ENCODE results near the gene MOB4. TPM values are rescaled to one million over a fixed set of nuclear protein-coding genes. Genes with fewer than 3 reads are reported as not detected.
"Not testable (repeated sequence)": the region's sequence is repeated elsewhere in the genome, so short reads cannot be mapped to it uniquely, and the experiment has no call there.

MOB4 gene
- total and polyA plus RNA-seq, 2 experiments from 2014 or later, result 68.2 to 87.0 TPM

DNA sequence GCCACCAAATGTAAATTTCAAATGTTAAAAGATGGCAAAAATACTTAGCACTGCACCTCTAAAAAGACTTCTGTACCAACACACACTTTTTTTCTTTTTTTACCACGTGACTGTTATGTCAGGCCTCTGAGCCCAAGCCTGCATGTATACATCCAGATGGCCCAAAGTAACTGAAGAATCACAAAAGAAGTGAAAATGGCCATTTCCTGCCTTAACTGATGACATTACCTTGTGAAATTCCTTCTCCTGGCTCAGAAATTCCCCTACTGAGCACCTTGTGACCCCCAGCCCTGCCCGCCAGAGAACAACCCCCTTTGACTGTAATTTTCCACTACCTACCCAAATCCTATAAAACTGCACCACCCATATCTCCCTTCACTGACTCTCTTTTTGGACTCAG, 62.4 kb downstream of the MOB4 start:
- H3K36me3 ChIP-seq (ENCODE audit: insufficient read depth), result peaks cover 14% of the 10 kb centered on the region
- peaks cover 37% of the 10 kb centered on the region for H3K4me1 ChIP-seq (ENCODE audit: insufficient read depth)
- not testable (repeated sequence) for H4K20me1 ChIP-seq (replicated peaks; ENCODE audit: insufficient read depth); ATAC-seq; H3F3A ChIP-seq (replicated peaks; ENCODE audit: low read depth); H3K27ac Mint-ChIP-seq; H3K4me3 Mint-ChIP-seq; H2AFZ ChIP-seq; H3K79me2 ChIP-seq (replicated peaks; ENCODE audit: insufficient read depth); H3K27me3 Mint-ChIP-seq (ENCODE audit: insufficient read depth, low read depth, poor library complexity); H3K27me3 ChIP-seq (ENCODE audit: insufficient read depth)
- H3K9me2 ChIP-seq (ENCODE audit: insufficient read depth), result peaks cover 10% of the 10 kb centered on the region; the same call in 1 of the 2 replicates
- Mint-ChIP-seq H3K4me1 (peaks cover 14% of the 10 kb centered on the region), H3K36me3 (ENCODE audit: low read depth) (peaks cover 22% of the 10 kb centered on the region), H3K9me3 (peaks cover 22% of the 10 kb centered on the region)
- H3K27ac ChIP-seq (ENCODE audit: low read depth), result peak overlapping the region; percentile 89
- peak overlapping the region; percentile 78 for H3K4me2 ChIP-seq
- DNase-seq (ENCODE audit: low spot score), result peak; percentile 69
- H3K4me3 ChIP-seq, result peak overlapping the region; percentile 52; the same call in 1 of the 2 replicates
- TF ChIP-seq, protein P1, sequence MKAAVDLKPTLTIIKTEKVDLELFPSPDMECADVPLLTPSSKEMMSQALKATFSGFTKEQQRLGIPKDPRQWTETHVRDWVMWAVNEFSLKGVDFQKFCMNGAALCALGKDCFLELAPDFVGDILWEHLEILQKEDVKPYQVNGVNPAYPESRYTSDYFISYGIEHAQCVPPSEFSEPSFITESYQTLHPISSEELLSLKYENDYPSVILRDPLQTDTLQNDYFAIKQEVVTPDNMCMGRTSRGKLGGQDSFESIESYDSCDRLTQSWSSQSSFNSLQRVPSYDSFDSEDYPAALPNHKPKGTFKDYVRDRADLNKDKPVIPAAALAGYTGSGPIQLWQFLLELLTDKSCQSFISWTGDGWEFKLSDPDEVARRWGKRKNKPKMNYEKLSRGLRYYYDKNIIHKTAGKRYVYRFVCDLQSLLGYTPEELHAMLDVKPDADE (IDR thresholded peaks at IDR 0.05), result peak; percentile 28; the same call in 1 of the 2 replicates
- peak; percentile 85 for TF ChIP-seq NANOG (IDR thresholded peaks at IDR 0.05; ENCODE audit: borderline replicate concordance)

DNA sequence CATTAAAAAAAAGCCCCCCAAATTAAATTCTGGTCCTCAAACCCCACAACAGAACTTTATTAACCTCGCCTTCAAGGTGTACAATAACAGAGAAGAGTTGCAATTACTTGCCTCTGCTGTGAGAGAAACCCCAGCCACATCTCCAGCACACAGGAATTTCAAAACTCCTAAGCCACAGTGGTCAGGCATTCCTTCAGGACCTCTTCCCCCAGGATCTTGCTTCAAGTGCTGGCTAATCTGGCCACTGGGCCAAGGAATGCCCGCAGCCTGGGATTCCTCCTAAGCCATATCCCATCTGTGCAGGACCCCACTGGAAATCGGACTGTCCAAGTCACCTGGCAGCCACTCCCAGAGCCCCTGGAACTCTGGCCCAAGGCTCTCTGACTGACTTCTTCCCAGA, 64.3 kb downstream of the MOB4 start:
- H3K27me3 ChIP-seq (ENCODE audit: insufficient read depth); H3K27ac Mint-ChIP-seq; H4K20me1 ChIP-seq (replicated peaks; ENCODE audit: insufficient read depth); ATAC-seq; H3K27me3 Mint-ChIP-seq (ENCODE audit: insufficient read depth, low read depth, poor library complexity); H3K79me2 ChIP-seq (replicated peaks; ENCODE audit: insufficient read depth); H2AFZ ChIP-seq; H3K9me3 Mint-ChIP-seq; H3K36me3 Mint-ChIP-seq (ENCODE audit: low read depth); H3K4me3 Mint-ChIP-seq; DNase-seq (ENCODE audit: low spot score); H3F3A ChIP-seq (replicated peaks; ENCODE audit: low read depth): not testable (repeated sequence)
- Histone ChIP-seq H3K9me2 (ENCODE audit: insufficient read depth) (peaks cover 13% of the 10 kb centered on the region; the same call in 1 of the 2 replicates), H3K4me3 (peak overlapping the region; percentile 52), H3K36me3 (ENCODE audit: insufficient read depth) (peaks cover 11% of the 10 kb centered on the region; the same call in 1 of the 2 replicates), H3K27ac (ENCODE audit: low read depth) (peak overlapping the region; percentile 89; the same call in 1 of the 2 replicates), H3K4me1 (ENCODE audit: insufficient read depth) (peaks cover 37% of the 10 kb centered on the region), H3K4me2 (peak overlapping the region; percentile 78)
- peaks cover 14% of the 10 kb centered on the region for H3K4me1 Mint-ChIP-seq

DNA sequence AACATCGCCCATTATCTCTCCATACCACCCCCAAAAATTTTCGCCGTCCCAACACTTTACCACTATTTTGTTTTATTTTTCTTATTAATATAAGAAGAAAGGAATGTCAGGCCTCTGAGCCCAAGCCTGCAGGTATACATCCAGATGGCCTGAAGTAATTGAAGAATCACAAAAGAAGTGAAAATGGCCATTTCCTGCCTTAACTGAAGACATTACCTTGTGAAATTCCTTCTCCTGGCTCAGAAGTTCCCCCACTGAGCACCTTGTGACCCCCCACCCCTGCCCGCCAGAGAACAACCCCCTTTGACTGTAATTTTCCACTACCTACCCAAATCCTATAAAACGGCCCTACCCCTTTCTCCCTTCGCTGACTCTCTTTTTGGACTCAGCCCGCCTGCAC, 71.4 kb downstream of the MOB4 start:
- not testable (repeated sequence) for H3K27ac Mint-ChIP-seq, H3K4me1 Mint-ChIP-seq
- H3K4me2 ChIP-seq, result peak overlapping the region; percentile 47

More for the DNA sequence above, 71.4 kb downstream of the MOB4 start:
- peaks cover 28% of the 10 kb centered on the region for H3K36me3 Mint-ChIP-seq (ENCODE audit: low read depth)
- not testable (repeated sequence) for H3K27me3 Mint-ChIP-seq (ENCODE audit: insufficient read depth, low read depth, poor library complexity); H3K79me2 ChIP-seq (replicated peaks; ENCODE audit: insufficient read depth); H4K20me1 ChIP-seq (replicated peaks; ENCODE audit: insufficient read depth); ATAC-seq; H2AFZ ChIP-seq; H3K4me3 Mint-ChIP-seq; H3F3A ChIP-seq (replicated peaks; ENCODE audit: low read depth); H3K9me2 ChIP-seq (ENCODE audit: insufficient read depth); H3K27me3 ChIP-seq (ENCODE audit: insufficient read depth); H3K4me3 ChIP-seq
- Histone ChIP-seq H3K36me3 (ENCODE audit: insufficient read depth) (peaks cover 18% of the 10 kb centered on the region), H3K27ac (ENCODE audit: low read depth) (peak overlapping the region; percentile 98), H3K4me1 (ENCODE audit: insufficient read depth) (peaks cover 42% of the 10 kb centered on the region)
- peaks cover 14% of the 10 kb centered on the region for H3K9me3 Mint-ChIP-seq
- peak; percentile 53 for DNase-seq (ENCODE audit: low spot score)
- TF ChIP-seq POLR2AphosphoS5 (IDR thresholded peaks at IDR 0.05; ENCODE audit: low read depth) (peak; percentile 59; the same call in 1 of the 2 replicates), NANOG (IDR thresholded peaks at IDR 0.05; ENCODE audit: borderline replicate concordance) (peak; percentile 97)

Measured in GM23338 (cell line).